Fibroblast of pulmonary artery (primary cell): ENCODE results near the gene STX8.

ENCODE experiments used
- DNase-seq: peaks from one replicate; pipeline ENCODE4 v3.0.0-alpha.2; 2010; ENCODE audit warnings: low read depth
- H3K4me3 ChIP-seq: replicated peaks from 2 replicates; pipeline ENCODE4 v1.5.1; 2011; ENCODE audit warnings: low read depth, mild to moderate bottlenecking, control low read depth, low read length, moderate library complexity
- CTCF ChIP-seq: IDR thresholded peaks from 2 replicates; pipeline ENCODE4 v1.5.1; 2011; ENCODE audit warnings: mild to moderate bottlenecking, control low read depth, low read length, inconsistent platforms; ENCODE audit errors: missing control alignments

Gene STX8

DNA sequence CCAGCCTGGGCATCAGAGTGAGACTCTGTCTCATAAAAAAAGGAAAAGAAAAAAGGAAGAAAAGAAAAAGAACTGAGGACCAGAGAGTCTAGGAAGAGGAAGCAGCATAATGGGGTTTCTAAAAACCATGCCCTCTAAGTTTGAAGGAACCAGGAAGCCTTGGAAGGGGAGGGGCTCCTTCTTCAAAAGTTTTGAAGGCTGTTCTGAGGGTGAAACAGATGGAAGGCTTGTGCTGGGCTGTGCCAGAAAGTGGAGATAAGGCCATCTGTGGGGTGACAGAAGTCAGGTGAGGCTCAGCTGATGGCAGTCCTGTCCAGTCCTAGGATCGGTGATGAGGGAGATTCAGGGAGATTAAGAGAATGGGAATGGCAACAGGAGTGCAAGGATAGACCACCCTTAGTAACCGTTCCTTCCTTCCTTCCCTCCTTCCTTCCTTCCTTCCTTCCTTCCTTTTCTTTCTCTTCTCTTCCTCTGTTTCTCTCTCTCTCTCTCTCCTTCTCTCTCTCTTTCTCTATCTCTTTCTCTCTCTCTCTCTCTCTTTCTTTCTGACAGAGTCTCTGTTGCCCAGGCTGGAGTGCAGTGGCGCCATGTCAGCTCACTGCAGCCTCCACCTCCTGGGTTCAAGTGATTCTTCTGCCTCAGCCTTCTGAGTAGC, 371.7 kb downstream of the STX8 start:
- DNase-seq = no peak
- TF ChIP-seq CTCF = no peak
- no peak overlapping the region for H3K4me3 ChIP-seq

- H3K4me3 ChIP-seq = no peak overlapping the region
- no peak for TF ChIP-seq CTCF
- no peak for DNase-seq
Measured at GRCh38 chr17:9202532-9202931, 373.1 kb downstream of the STX8 start.

GRCh38 chr17:9200699-9201359, 374.8 kb downstream of the STX8 start:
- no peak overlapping the region for H3K4me3 ChIP-seq
- no peak for DNase-seq
- TF ChIP-seq CTCF = no peak
